ENCODE measurements around the gene ST3GAL3.

The ST3GAL3 gene

DNA sequence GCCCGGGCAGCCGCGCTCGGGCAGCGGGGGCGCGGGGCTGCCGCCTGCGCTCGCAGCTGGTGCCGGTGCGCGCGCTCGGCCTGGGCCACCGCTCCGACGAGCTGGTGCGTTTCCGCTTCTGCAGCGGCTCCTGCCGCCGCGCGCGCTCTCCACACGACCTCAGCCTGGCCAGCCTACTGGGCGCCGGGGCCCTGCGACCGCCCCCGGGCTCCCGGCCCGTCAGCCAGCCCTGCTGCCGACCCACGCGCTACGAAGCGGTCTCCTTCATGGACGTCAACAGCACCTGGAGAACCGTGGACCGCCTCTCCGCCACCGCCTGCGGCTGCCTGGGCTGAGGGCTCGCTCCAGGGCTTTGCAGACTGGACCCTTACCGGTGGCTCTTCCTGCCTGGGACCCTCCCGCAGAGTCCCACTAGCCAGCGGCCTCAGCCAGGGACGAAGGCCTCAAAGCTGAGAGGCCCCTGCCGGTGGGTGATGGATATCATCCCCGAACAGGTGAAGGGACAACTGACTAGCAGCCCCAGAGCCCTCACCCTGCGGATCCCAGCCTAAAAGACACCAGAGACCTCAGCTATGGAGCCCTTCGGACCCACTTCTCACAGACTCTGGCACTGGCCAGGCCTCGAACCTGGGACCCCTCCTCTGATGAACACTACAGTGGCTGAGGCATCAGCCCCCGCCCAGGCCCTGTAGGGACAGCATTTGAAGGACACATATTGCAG lies 229.3 kb downstream of the ST3GAL3 start:
- CTCF ChIA-PET, result interaction anchor here (0.8 to 8.3 kb wide), 4 partner anchors 10 to 172 kb away, joined by 3 to 247 read pairs (median 74); partner anchors contain the start of gene IPO13
- no peaks in the 10 kb centered on the region for H3K36me3 ChIP-seq (ENCODE audit: control insufficient read depth in 4 of 4, insufficient read depth in 4 of 4, low read length in 3 of 4)
- no peak overlapping the region for H3K27ac ChIP-seq (ENCODE audit: insufficient read depth in 1 of 2, low read depth in 1 of 2, low read length in 2 of 2, poor library complexity in 1 of 2, severe bottlenecking in 2 of 2)
- no peaks in the 10 kb centered on the region for H3K9me3 ChIP-seq (ENCODE audit: control extremely low read depth in 1 of 5, control insufficient read depth in 4 of 5, insufficient read depth in 2 of 5, low read depth in 1 of 5, low read length in 4 of 5)
- H3K27me3 ChIP-seq (replicated peaks in 2 of 5; ENCODE audit: control insufficient read depth in 4 of 5, insufficient read depth in 5 of 5, low read length in 4 of 5), result peaks cover 0 to 26% (median 3%) of the 10 kb centered on the region in 5 experiments
- peak; percentile 25 to 76 (median 62) for DNase-seq
- POLR2A ChIA-PET, result interaction anchor here (0.9 kb wide), 1 partner anchor 10 kb away, joined by 3 read pairs; the partner anchor contains the start of gene IPO13
- WGBS (ENCODE audit: insufficient coverage), result 14% methylated on average over 46 of the region's 56 CpGs
- peaks cover 0 to 37% (median 25%) of the 10 kb centered on the region in 4 experiments for H3K4me1 ChIP-seq (ENCODE audit: control extremely low read depth in 1 of 4, control insufficient read depth in 4 of 4, insufficient read depth in 4 of 4, low read length in 3 of 4)
- H3K4me3 ChIP-seq (ENCODE audit: control insufficient read depth in 1 of 7, extremely low read depth in 1 of 7, insufficient read depth in 4 of 7, low read depth in 2 of 7, low read length in 6 of 7), result peak overlapping the region; percentile 9 to 79 (median 42)

DNA sequence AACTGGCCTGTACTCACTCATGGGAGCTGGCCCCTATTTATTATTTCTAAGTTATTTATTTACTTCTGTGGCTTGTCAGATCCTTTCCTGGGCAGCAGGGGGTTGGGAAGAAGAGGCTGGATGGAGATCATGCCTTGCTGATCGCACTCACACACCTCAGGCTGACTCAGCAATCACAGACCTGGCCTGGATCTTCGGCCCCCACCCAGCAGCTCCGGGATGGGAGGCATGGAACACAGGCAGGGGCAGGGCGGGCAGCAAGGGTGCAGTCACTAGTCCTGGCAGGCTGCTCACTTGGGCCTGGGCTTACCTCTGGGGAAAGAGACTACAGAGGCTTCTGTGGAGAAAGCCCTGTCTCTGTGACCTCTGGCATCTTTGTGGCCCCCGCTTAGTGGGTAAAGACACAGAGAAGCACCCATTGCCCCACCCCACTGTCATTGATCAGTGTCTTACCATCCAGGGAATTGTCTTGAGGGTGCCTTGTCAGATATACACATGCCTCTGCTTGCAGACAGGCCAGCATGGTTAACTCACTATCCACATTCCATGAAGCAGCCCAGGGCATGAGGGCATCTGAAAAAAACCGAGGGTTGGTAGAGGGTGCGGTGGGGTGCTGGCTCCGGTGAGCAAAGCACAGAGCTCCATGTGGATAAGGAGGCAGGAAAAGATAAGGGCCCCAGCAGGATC lies 230.0 kb downstream of the ST3GAL3 start:
- Histone ChIP-seq H3K9me3 (ENCODE audit: control extremely low read depth in 1 of 5, control insufficient read depth in 4 of 5, insufficient read depth in 2 of 5, low read depth in 1 of 5, low read length in 4 of 5) (no peaks in the 10 kb centered on the region), H3K36me3 (ENCODE audit: control insufficient read depth in 4 of 4, insufficient read depth in 4 of 4, low read length in 3 of 4) (peaks cover 0 to 3% (median 0%) of the 10 kb centered on the region in 4 experiments), H3K4me1 (ENCODE audit: control extremely low read depth in 1 of 4, control insufficient read depth in 4 of 4, insufficient read depth in 4 of 4, low read length in 3 of 4) (peaks cover 0 to 37% (median 25%) of the 10 kb centered on the region in 4 experiments), H3K27ac (ENCODE audit: insufficient read depth in 1 of 2, low read depth in 1 of 2, low read length in 2 of 2, poor library complexity in 1 of 2, severe bottlenecking in 2 of 2) (no peak overlapping the region), H3K27me3 (replicated peaks in 2 of 5; ENCODE audit: control insufficient read depth in 4 of 5, insufficient read depth in 5 of 5, low read length in 4 of 5) (peaks cover 0 to 26% (median 3%) of the 10 kb centered on the region in 5 experiments), H3K4me3 (ENCODE audit: control insufficient read depth in 1 of 7, extremely low read depth in 1 of 7, insufficient read depth in 4 of 7, low read depth in 2 of 7, low read length in 6 of 7) (no peak overlapping the region)
- ChIA-PET POLR2A (interaction anchor here (0.9 kb wide), 1 partner anchor 10 kb away, joined by 3 read pairs; the partner anchor contains the start of gene IPO13), CTCF (interaction anchor here (0.5 to 6.0 kb wide), 4 partner anchors 10 to 173 kb away, joined by 3 to 120 read pairs (median 15); partner anchors contain the start of gene IPO13)
- WGBS (ENCODE audit: insufficient coverage), result 85% methylated on average over 6 of the region's 8 CpGs
- no peak for DNase-seq

DNA sequence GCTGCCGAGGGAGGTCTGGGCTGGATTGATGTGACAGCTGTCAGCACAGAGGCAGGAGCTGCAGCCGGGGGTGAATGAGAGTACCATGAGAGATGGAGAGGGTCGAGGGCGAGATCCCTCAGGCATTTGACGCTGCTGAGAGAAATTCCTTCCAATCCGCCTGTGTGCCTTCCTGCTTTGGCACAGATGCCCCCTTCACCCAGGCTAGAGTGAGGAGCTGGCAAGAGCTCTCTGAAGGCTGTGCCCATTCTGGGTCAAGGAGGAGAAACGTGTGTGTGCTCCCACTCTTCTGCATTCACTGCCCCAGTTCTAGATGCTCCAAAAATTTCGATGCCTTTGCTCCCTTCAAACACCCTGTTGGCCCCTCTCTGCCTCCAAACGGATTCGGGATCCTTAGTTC lies 231.0 kb downstream of the ST3GAL3 start:
- Histone ChIP-seq H3K36me3 (ENCODE audit: control insufficient read depth in 4 of 4, insufficient read depth in 4 of 4, low read length in 3 of 4) (peaks cover 0 to 3% (median 0%) of the 10 kb centered on the region in 4 experiments), H3K27ac (ENCODE audit: insufficient read depth in 1 of 2, low read depth in 1 of 2, low read length in 2 of 2, poor library complexity in 1 of 2, severe bottlenecking in 2 of 2) (no peak overlapping the region), H3K27me3 (replicated peaks in 2 of 5; ENCODE audit: control insufficient read depth in 4 of 5, insufficient read depth in 5 of 5, low read length in 4 of 5) (peaks cover 0 to 20% (median 3%) of the 10 kb centered on the region in 5 experiments), H3K9me3 (ENCODE audit: control extremely low read depth in 1 of 5, control insufficient read depth in 4 of 5, insufficient read depth in 2 of 5, low read depth in 1 of 5, low read length in 4 of 5) (no peaks in the 10 kb centered on the region), H3K4me1 (ENCODE audit: control extremely low read depth in 1 of 4, control insufficient read depth in 4 of 4, insufficient read depth in 4 of 4, low read length in 3 of 4) (peaks cover 0 to 30% (median 21%) of the 10 kb centered on the region in 4 experiments), H3K4me3 (ENCODE audit: control insufficient read depth in 1 of 7, extremely low read depth in 1 of 7, insufficient read depth in 4 of 7, low read depth in 2 of 7, low read length in 6 of 7) (no peak overlapping the region)
- WGBS (ENCODE audit: insufficient coverage), result 95% methylated on average over 10 of the region's 10 CpGs
- DNase-seq, result no peak
- ChIA-PET CTCF (interaction anchor here (0.9 to 4.1 kb wide), 3 partner anchors 8 to 174 kb away, joined by 3 to 27 read pairs (median 7); no protein-coding TSS in a partner anchor), POLR2A (no interaction called here)

DNA sequence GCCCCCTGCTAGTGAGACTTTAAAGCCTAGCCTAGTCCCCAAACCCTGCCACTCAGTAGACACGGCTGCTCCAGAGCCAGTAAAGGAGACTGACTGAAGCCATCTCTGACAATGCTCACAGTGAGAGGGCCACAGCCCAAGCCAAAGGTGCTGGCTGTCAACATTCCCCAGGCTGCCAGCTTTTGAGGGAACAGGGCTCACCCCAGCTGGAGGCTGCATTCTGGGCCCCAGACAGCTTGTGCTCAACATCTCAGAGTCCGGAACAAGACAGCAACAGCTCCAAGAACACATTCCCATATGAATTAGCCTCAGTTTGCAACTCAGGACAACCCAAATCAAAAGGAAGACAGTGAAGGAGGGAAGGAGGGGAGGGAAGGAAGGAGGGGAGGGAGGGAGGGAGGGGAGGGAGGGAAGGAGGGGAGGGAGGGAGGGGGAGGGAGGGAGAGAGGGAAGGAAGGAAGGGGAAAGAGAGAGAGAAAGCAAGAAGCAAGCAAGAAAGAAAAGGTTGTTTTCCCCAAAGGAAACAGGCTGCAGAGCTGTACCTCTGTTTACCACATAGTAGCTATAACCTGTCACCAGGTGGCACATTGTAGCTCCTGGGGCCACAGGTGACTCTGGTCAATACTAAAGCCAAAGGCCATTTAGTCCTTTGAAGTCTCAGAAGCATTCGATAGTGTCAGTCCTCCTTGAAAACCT lies 231.7 kb downstream of the ST3GAL3 start:
- Histone ChIP-seq H3K4me1 (ENCODE audit: control extremely low read depth in 1 of 4, control insufficient read depth in 4 of 4, insufficient read depth in 4 of 4, low read length in 3 of 4) (peaks cover 0 to 23% (median 14%) of the 10 kb centered on the region in 4 experiments), H3K4me3 (ENCODE audit: control insufficient read depth in 1 of 7, extremely low read depth in 1 of 7, insufficient read depth in 4 of 7, low read depth in 2 of 7, low read length in 6 of 7) (no peak overlapping the region), H3K36me3 (ENCODE audit: control insufficient read depth in 4 of 4, insufficient read depth in 4 of 4, low read length in 3 of 4) (peaks cover 0 to 3% (median 0%) of the 10 kb centered on the region in 4 experiments), H3K27me3 (replicated peaks in 2 of 5; ENCODE audit: control insufficient read depth in 4 of 5, insufficient read depth in 5 of 5, low read length in 4 of 5) (peaks cover 0 to 13% (median under 1%) of the 10 kb centered on the region in 5 experiments), H3K27ac (ENCODE audit: insufficient read depth in 1 of 2, low read depth in 1 of 2, low read length in 2 of 2, poor library complexity in 1 of 2, severe bottlenecking in 2 of 2) (no peak overlapping the region), H3K9me3 (ENCODE audit: control extremely low read depth in 1 of 5, control insufficient read depth in 4 of 5, insufficient read depth in 2 of 5, low read depth in 1 of 5, low read length in 4 of 5) (no peaks in the 10 kb centered on the region)
- ChIA-PET POLR2A (no interaction called here), CTCF (interaction anchor here (2.0 to 4.1 kb wide), 2 partner anchors 9 to 175 kb away, joined by 7 to 27 read pairs; no protein-coding TSS in a partner anchor)
- 95% methylated on average over 2 of the region's 3 CpGs for WGBS (ENCODE audit: insufficient coverage)
- no peak for DNase-seq

DNA sequence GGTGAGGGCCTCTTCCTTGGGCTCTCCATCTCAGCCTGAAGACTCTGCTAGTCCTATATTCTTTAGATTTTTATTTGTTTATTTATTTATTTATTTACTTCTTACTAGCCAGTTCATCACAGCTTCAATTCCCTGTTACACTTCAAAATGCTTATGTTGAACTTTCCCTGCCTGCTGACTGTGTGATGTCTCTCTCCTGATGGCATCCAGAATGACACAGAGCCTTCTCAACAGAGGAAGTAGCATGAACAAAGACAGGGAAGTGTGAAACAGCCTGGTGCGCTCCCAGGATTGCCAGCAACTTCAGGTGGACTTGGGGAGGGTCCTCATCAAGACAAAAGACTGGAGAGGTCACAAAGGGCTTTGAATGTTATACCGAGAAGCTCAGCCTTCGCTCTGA lies 235.1 kb downstream of the ST3GAL3 start:
- Histone ChIP-seq H3K27me3 (replicated peaks in 2 of 5; ENCODE audit: control insufficient read depth in 4 of 5, insufficient read depth in 5 of 5, low read length in 4 of 5) (no peaks in the 10 kb centered on the region), H3K36me3 (ENCODE audit: control insufficient read depth in 4 of 4, insufficient read depth in 4 of 4, low read length in 3 of 4) (peaks cover 0 to 3% (median 0%) of the 10 kb centered on the region in 4 experiments), H3K9me3 (ENCODE audit: control extremely low read depth in 1 of 5, control insufficient read depth in 4 of 5, insufficient read depth in 2 of 5, low read depth in 1 of 5, low read length in 4 of 5) (no peaks in the 10 kb centered on the region), H3K4me3 (ENCODE audit: control insufficient read depth in 1 of 7, extremely low read depth in 1 of 7, insufficient read depth in 4 of 7, low read depth in 2 of 7, low read length in 6 of 7) (no peak overlapping the region), H3K4me1 (ENCODE audit: control extremely low read depth in 1 of 4, control insufficient read depth in 4 of 4, insufficient read depth in 4 of 4, low read length in 3 of 4) (peaks cover 0 to 25% (median 15%) of the 10 kb centered on the region in 4 experiments), H3K27ac (ENCODE audit: insufficient read depth in 1 of 2, low read depth in 1 of 2, low read length in 2 of 2, poor library complexity in 1 of 2, severe bottlenecking in 2 of 2) (no peak overlapping the region)
- POLR2A ChIA-PET, result interaction anchor here (0.6 kb wide), 1 partner anchor 785 kb away, joined by 3 read pairs; no protein-coding TSS in a partner anchor
- 92% methylated on average over 2 of the region's 3 CpGs for WGBS (ENCODE audit: insufficient coverage)
- no peak for DNase-seq
- CTCF ChIA-PET, result interaction anchor here (9.4 kb wide), 1 partner anchor 8 kb away, joined by 120 read pairs; the partner anchor contains the start of gene ARTN

DNA sequence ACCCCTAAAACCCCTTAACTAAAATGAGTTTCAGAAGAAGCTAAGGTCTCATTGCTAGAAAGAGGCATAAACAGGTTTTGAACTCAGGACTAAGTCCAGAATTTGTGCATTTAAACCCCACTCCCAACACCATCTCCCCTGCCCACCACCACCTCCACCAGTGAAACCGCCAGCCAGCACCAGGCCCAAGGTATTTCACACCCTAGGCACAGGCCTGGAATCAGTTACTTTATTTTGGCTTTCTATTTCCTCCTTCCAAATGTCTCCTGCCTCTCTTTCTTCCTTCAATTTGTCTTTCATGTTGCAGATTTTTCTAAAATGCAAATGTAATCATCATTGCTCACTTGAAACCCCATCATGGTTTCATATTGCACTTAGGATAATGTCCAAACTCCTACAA lies 237.5 kb downstream of the ST3GAL3 start:
- ChIA-PET POLR2A (no interaction called here), CTCF (interaction anchor here (1.0 to 9.4 kb wide), 5 partner anchors 10 to 377 kb away, joined by 3 to 120 read pairs (median 7); partner anchors contain the start of gene ARTN)
- H3K27ac ChIP-seq (ENCODE audit: insufficient read depth in 1 of 2, low read depth in 1 of 2, low read length in 2 of 2, poor library complexity in 1 of 2, severe bottlenecking in 2 of 2), result peak overlapping the region in 1 of 2 experiments; percentile 18
- peak overlapping the region in 2 of 7 experiments; percentile 18 to 54 for H3K4me3 ChIP-seq (ENCODE audit: control insufficient read depth in 1 of 7, extremely low read depth in 1 of 7, insufficient read depth in 4 of 7, low read depth in 2 of 7, low read length in 6 of 7)
- H3K4me1 ChIP-seq (ENCODE audit: control extremely low read depth in 1 of 4, control insufficient read depth in 4 of 4, insufficient read depth in 4 of 4, low read length in 3 of 4), result peaks cover 6 to 37% (median 23%) of the 10 kb centered on the region in 4 experiments
- H3K27me3 ChIP-seq (replicated peaks in 2 of 5; ENCODE audit: control insufficient read depth in 4 of 5, insufficient read depth in 5 of 5, low read length in 4 of 5), result no peaks in the 10 kb centered on the region
- WGBS (ENCODE audit: insufficient coverage), result 91% methylated on average over 1 of the region's 1 CpG
- H3K9me3 ChIP-seq (ENCODE audit: control extremely low read depth in 1 of 5, control insufficient read depth in 4 of 5, insufficient read depth in 2 of 5, low read depth in 1 of 5, low read length in 4 of 5), result no peaks in the 10 kb centered on the region
- peaks cover under 1 to 9% (median 7%) of the 10 kb centered on the region in 4 experiments for H3K36me3 ChIP-seq (ENCODE audit: control insufficient read depth in 4 of 4, insufficient read depth in 4 of 4, low read length in 3 of 4)
- DNase-seq, result no peak
